A673 (cell line): ENCODE data around the gene PRKG1. TPM values are rescaled to one million over a fixed set of nuclear protein-coding genes. Genes with fewer than 3 reads are reported as not detected.

Source experiments
- BruUV-seq: library from RNA; stranded (reverse); fragments of 400-500 nt; replicated peaks from 2 replicates; lab custom pipeline; 2021; lab: Mats Ljungman, UMichigan
- CTCF ChIA-PET: fragments of 300-600 bp; sonication (Branson Sonifier 250); formaldehyde crosslinking; loops from one replicate; lab custom pipeline; 2022; ENCODE audit warnings: antibody characterized with exemption; lab: Charles Lee
- POLR2A ChIA-PET: fragments of 300-600 bp; sonication (Branson Sonifier 250); formaldehyde crosslinking; loops from one replicate; lab custom pipeline; 2022; ENCODE audit warnings: antibody characterized with exemption; ENCODE audit not compliant: low non-redundant PET; lab: Charles Lee
- DNase-seq: peaks from one replicate; pipeline ENCODE4 v3.0.0-alpha.2; 2015; ENCODE audit warnings: low spot score
- H3K27ac ChIP-seq: fragments of 200-600 bp; sonication (generic); 2 replicates; pipeline ENCODE4 v1.5.1; 2016; ENCODE audit warnings: mixed run types, low read depth, mild to moderate bottlenecking, mixed read lengths, antibody characterized with exemption, low read length; ENCODE audit not compliant: poor library complexity, severe bottlenecking
- H3K27me3 ChIP-seq: fragments of 200-600 bp; sonication (generic); replicated peaks from 2 replicates; pipeline ENCODE4 v1.6.1; 2017; ENCODE audit warnings: mixed run types, low read depth, mild to moderate bottlenecking, mixed read lengths, antibody characterized with exemption, low read length; ENCODE audit not compliant: insufficient read depth, poor library complexity
- H3K36me3 ChIP-seq: fragments of 200-600 bp; sonication (generic); 2 replicates; pipeline ENCODE4 v1.6.1; 2016; ENCODE audit warnings: mixed run types, mild to moderate bottlenecking, mixed read lengths, antibody characterized with exemption, low read length; ENCODE audit not compliant: insufficient read depth, poor library complexity, severe bottlenecking
- H3K4me1 ChIP-seq: fragments of 200-600 bp; sonication (generic); 2 replicates; pipeline ENCODE4 v1.6.1; 2017; ENCODE audit warnings: mixed run types, mild to moderate bottlenecking, mixed read lengths, antibody characterized with exemption, low read length; ENCODE audit not compliant: insufficient read depth, poor library complexity, severe bottlenecking
- H3K4me3 ChIP-seq: fragments of 200-600 bp; sonication (generic); 2 replicates; pipeline ENCODE4 v1.5.1; 2016; ENCODE audit warnings: low read depth, mixed run types, mild to moderate bottlenecking, mixed read lengths, low read length; ENCODE audit not compliant: poor library complexity, severe bottlenecking
- H3K9me3 ChIP-seq: fragments of 200-600 bp; sonication (generic); 2 replicates; pipeline ENCODE4 v1.6.1; 2016; ENCODE audit warnings: mixed run types, low read depth, mild to moderate bottlenecking, mixed read lengths, antibody characterized with exemption, low read length; ENCODE audit not compliant: poor library complexity, severe bottlenecking
- EZH2 ChIP-seq: fragments of 200-600 bp; sonication (generic); IDR thresholded peaks from 2 replicates; pipeline ENCODE4 v1.6.1; 2017; ENCODE audit warnings: borderline replicate concordance, low read depth, mild to moderate bottlenecking, mixed read lengths, antibody characterized with exemption, low read length; ENCODE audit not compliant: poor library complexity, severe bottlenecking
- intact Hi-C: fragments of 100-400 bp; cut with micrococcal nuclease; formaldehyde crosslinking; loops from one replicate; pipeline ENCODE4 v1.10.0; 2022; ENCODE audit not compliant: unreplicated experiment
- total RNA-seq: library from RNA; stranded (reverse); gene quantifications from 2 replicates; pipeline ENCODE4 v1.2.3, GENCODE V29; 2021
- TF ChIP-seq, protein P1 (sequence below): fragments of 300-800, 200-600 bp; sonication (generic); conservative IDR thresholded peaks from 2 replicates; pipeline ENCODE4 v1.5.1; 2017; ENCODE audit warnings: low read depth, mild to moderate bottlenecking, antibody characterized with exemption, low read length, moderate library complexity, mixed read lengths

The PRKG1 gene
- total RNA-seq, 1 experiment from 2014 or later = 0.58 TPM

DNA sequence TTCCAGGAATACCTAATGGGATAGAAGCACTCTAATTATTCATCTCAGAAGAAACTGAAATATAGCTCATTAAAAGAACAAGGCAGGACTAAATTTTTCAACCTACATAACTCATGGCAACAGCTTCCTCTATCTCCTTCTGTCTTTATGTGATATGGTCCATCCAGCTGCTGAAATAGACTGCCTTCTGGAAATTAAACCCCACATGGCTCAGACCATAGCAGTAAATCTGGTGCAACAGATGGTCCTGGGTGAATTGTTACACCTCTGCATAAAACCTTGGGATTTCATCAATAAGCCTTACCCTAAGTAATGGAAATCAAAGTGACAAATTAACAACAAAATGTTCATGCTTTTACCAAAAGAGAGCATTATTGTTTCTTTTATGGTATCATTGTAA lies 830.7 kb downstream of the PRKG1 start:
- Histone ChIP-seq H3K36me3 (no peaks in the 10 kb centered on the region), H3K27me3 (no peaks in the 10 kb centered on the region), H3K4me1 (no peaks in the 10 kb centered on the region), H3K4me3 (no peak overlapping the region), H3K9me3 (no peaks in the 10 kb centered on the region), H3K27ac (no peak overlapping the region)
- POLR2A ChIA-PET = no interaction called here
- CTCF ChIA-PET = no interaction called here
- no peak for DNase-seq
- BruUV-seq = no TSS peak
- TF ChIP-seq, protein P1, sequence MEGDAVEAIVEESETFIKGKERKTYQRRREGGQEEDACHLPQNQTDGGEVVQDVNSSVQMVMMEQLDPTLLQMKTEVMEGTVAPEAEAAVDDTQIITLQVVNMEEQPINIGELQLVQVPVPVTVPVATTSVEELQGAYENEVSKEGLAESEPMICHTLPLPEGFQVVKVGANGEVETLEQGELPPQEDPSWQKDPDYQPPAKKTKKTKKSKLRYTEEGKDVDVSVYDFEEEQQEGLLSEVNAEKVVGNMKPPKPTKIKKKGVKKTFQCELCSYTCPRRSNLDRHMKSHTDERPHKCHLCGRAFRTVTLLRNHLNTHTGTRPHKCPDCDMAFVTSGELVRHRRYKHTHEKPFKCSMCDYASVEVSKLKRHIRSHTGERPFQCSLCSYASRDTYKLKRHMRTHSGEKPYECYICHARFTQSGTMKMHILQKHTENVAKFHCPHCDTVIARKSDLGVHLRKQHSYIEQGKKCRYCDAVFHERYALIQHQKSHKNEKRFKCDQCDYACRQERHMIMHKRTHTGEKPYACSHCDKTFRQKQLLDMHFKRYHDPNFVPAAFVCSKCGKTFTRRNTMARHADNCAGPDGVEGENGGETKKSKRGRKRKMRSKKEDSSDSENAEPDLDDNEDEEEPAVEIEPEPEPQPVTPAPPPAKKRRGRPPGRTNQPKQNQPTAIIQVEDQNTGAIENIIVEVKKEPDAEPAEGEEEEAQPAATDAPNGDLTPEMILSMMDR = no peak
- no peak for TF ChIP-seq EZH2
- intact Hi-C loops = loop anchor here (5.0 kb wide), 1 partner anchor 52 kb away; no protein-coding TSS in a partner anchor

DNA sequence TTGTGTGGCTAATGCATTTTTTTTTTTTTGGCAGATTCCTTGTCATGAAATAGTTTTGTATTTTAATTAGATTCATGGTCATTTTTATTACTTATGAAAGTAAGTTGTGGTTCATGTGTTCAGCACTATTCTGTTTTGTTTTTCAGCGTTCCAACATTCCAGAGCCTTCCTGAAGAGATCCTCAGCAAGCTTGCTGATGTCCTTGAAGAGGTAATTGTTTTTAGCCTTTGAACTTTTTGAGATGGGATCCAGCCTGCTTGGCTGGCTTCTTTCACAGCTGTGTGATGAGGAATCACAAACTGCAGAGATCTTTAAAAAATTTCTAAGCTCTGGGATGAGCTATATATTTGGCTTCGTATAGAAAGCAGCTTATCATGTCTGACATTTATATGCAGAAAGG lies 833.1 kb downstream of the PRKG1 start:
- intact Hi-C loops = loop anchor here (5.0 kb wide), 1 partner anchor 50 kb away; no protein-coding TSS in a partner anchor
- no TSS peak for BruUV-seq
- DNase-seq = no peak
- Histone ChIP-seq H3K4me3 (no peak overlapping the region), H3K36me3 (no peaks in the 10 kb centered on the region), H3K9me3 (no peaks in the 10 kb centered on the region), H3K4me1 (no peaks in the 10 kb centered on the region), H3K27me3 (no peaks in the 10 kb centered on the region), H3K27ac (no peak overlapping the region)
- TF ChIP-seq, protein P1 = no peak
- TF ChIP-seq EZH2 = no peak
- ChIA-PET POLR2A (no interaction called here), CTCF (no interaction called here)

DNA sequence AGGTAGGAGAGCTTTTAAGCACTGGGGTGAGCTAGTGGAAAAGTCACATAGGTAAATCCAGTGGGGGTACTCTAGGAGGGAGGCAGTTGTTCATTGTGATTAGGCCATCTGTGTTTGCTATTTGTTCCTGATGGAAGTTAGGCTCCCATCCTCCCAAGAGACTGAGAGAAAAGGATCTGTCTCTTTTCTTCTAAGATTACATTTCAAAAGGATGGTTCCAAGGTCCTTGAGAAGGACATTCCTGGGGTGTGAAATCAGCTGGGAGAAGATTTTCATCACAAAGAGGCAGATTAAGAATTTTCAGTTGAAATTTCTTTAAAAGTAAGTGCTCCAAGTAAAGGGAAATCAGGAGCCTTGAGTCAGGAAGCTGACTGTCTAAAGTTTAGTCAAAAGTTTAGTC lies 835.9 kb downstream of the PRKG1 start:
- Histone ChIP-seq H3K36me3 (no peaks in the 10 kb centered on the region), H3K4me3 (no peak overlapping the region), H3K4me1 (no peaks in the 10 kb centered on the region), H3K27ac (no peak overlapping the region), H3K9me3 (no peaks in the 10 kb centered on the region), H3K27me3 (no peaks in the 10 kb centered on the region)
- no peak for TF ChIP-seq EZH2
- TF ChIP-seq, protein P1 = no peak
- no peak for DNase-seq
- intact Hi-C loops = no loop called here
- BruUV-seq = no TSS peak
- POLR2A ChIA-PET = no interaction called here
- CTCF ChIA-PET = no interaction called here
